A673 (cell line): Measurements from ENCODE around the gene PLOD2. TPM values are rescaled to one million over a fixed set of nuclear protein-coding genes. Genes with fewer than 3 reads are reported as not detected.

Experiments used
- BruUV-seq: library from RNA; stranded (reverse); fragments of 400-500 nt; replicated peaks from 2 replicates; lab custom pipeline; 2021; lab: Mats Ljungman, UMichigan
- CTCF ChIA-PET: fragments of 300-600 bp; sonication (Branson Sonifier 250); formaldehyde crosslinking; loops from one replicate; lab custom pipeline; 2022; ENCODE audit warnings: antibody characterized with exemption; lab: Charles Lee
- POLR2A ChIA-PET: fragments of 300-600 bp; sonication (Branson Sonifier 250); formaldehyde crosslinking; loops from one replicate; lab custom pipeline; 2022; ENCODE audit warnings: antibody characterized with exemption; ENCODE audit not compliant: low non-redundant PET; lab: Charles Lee
- DNase-seq: peaks from one replicate; pipeline ENCODE4 v3.0.0-alpha.2; 2015; ENCODE audit warnings: low spot score
- H3K27ac ChIP-seq: fragments of 200-600 bp; sonication (generic); 2 replicates; pipeline ENCODE4 v1.5.1; 2016; ENCODE audit warnings: mixed run types, low read depth, mild to moderate bottlenecking, mixed read lengths, antibody characterized with exemption, low read length; ENCODE audit not compliant: poor library complexity, severe bottlenecking
- H3K27me3 ChIP-seq: fragments of 200-600 bp; sonication (generic); replicated peaks from 2 replicates; pipeline ENCODE4 v1.6.1; 2017; ENCODE audit warnings: mixed run types, low read depth, mild to moderate bottlenecking, mixed read lengths, antibody characterized with exemption, low read length; ENCODE audit not compliant: insufficient read depth, poor library complexity
- H3K36me3 ChIP-seq: fragments of 200-600 bp; sonication (generic); 2 replicates; pipeline ENCODE4 v1.6.1; 2016; ENCODE audit warnings: mixed run types, mild to moderate bottlenecking, mixed read lengths, antibody characterized with exemption, low read length; ENCODE audit not compliant: insufficient read depth, poor library complexity, severe bottlenecking
- H3K4me1 ChIP-seq: fragments of 200-600 bp; sonication (generic); 2 replicates; pipeline ENCODE4 v1.6.1; 2017; ENCODE audit warnings: mixed run types, mild to moderate bottlenecking, mixed read lengths, antibody characterized with exemption, low read length; ENCODE audit not compliant: insufficient read depth, poor library complexity, severe bottlenecking
- H3K4me3 ChIP-seq: fragments of 200-600 bp; sonication (generic); 2 replicates; pipeline ENCODE4 v1.5.1; 2016; ENCODE audit warnings: low read depth, mixed run types, mild to moderate bottlenecking, mixed read lengths, low read length; ENCODE audit not compliant: poor library complexity, severe bottlenecking
- H3K9me3 ChIP-seq: fragments of 200-600 bp; sonication (generic); 2 replicates; pipeline ENCODE4 v1.6.1; 2016; ENCODE audit warnings: mixed run types, low read depth, mild to moderate bottlenecking, mixed read lengths, antibody characterized with exemption, low read length; ENCODE audit not compliant: poor library complexity, severe bottlenecking
- EZH2 ChIP-seq: fragments of 200-600 bp; sonication (generic); IDR thresholded peaks from 2 replicates; pipeline ENCODE4 v1.6.1; 2017; ENCODE audit warnings: borderline replicate concordance, low read depth, mild to moderate bottlenecking, mixed read lengths, antibody characterized with exemption, low read length; ENCODE audit not compliant: poor library complexity, severe bottlenecking
- intact Hi-C: fragments of 100-400 bp; cut with micrococcal nuclease; formaldehyde crosslinking; loops from one replicate; pipeline ENCODE4 v1.10.0; 2022; ENCODE audit not compliant: unreplicated experiment
- total RNA-seq: library from RNA; stranded (reverse); gene quantifications from 2 replicates; pipeline ENCODE4 v1.2.3, GENCODE V29; 2021
- TF ChIP-seq, protein P1 (sequence below): fragments of 300-800, 200-600 bp; sonication (generic); conservative IDR thresholded peaks from 2 replicates; pipeline ENCODE4 v1.5.1; 2017; ENCODE audit warnings: low read depth, mild to moderate bottlenecking, antibody characterized with exemption, low read length, moderate library complexity, mixed read lengths

The PLOD2 gene
- total RNA-seq, 1 experiment from 2014 or later = 34.6 TPM

DNA sequence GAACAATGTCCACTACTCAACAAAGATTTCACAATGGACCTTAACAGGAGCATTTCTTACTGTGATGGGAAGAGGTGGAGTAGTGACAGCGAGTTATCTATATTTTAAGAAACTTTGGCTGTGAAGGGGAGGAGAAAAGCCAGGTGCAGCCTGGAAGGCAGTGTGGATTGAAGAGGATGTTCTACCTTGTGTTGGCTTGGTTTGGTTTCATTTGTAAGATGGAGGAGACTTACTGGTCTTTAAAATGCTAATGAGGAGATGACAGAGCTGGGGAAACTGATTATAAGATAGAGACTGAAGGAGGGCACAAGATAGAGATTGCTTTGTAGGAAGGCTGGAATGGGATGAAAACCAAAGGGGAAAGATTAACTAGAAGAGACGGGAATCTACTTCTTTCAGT is 59.4 kb downstream of the PLOD2 start:
- no peaks in the 10 kb centered on the region for H3K4me1 ChIP-seq
- no peak overlapping the region for H3K4me3 ChIP-seq
- intact Hi-C loops = no loop called here
- DNase-seq = no peak
- ChIA-PET CTCF (no interaction called here), POLR2A (no interaction called here)
- TF ChIP-seq, protein P1, sequence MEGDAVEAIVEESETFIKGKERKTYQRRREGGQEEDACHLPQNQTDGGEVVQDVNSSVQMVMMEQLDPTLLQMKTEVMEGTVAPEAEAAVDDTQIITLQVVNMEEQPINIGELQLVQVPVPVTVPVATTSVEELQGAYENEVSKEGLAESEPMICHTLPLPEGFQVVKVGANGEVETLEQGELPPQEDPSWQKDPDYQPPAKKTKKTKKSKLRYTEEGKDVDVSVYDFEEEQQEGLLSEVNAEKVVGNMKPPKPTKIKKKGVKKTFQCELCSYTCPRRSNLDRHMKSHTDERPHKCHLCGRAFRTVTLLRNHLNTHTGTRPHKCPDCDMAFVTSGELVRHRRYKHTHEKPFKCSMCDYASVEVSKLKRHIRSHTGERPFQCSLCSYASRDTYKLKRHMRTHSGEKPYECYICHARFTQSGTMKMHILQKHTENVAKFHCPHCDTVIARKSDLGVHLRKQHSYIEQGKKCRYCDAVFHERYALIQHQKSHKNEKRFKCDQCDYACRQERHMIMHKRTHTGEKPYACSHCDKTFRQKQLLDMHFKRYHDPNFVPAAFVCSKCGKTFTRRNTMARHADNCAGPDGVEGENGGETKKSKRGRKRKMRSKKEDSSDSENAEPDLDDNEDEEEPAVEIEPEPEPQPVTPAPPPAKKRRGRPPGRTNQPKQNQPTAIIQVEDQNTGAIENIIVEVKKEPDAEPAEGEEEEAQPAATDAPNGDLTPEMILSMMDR = no peak
- no peak for TF ChIP-seq EZH2
- no peaks in the 10 kb centered on the region for H3K36me3 ChIP-seq
- H3K27ac ChIP-seq = no peak overlapping the region
- H3K9me3 ChIP-seq = no peaks in the 10 kb centered on the region
- no TSS peak for BruUV-seq
- no peaks in the 10 kb centered on the region for H3K27me3 ChIP-seq

DNA sequence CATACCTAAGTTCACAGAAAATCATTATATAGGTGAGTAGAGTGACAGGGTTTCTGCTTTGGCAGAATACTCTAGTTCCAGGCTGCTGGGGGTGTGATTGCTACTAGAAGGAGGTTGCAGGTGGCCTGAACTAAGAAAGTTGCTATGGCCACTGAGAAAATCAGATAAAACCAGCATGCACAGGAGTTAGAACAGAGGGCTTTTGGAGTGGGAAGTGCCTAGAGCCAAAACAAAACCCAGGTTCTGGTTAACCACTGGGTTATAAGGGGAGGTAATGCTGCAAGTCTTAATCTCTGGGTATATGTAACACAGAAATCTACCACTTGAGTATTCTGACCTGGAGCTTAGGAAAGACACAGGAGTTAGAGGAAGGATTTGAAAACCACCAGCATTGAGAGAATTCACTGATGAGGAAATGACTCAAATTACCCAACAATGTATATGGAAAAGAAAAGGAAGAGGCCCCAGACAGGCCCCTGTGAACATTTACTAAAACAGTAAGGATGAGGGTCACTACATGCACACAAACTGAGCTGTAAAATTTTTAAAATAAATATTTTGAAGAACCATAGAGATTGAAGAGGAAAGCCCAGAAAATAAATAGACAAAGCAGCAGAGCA is 60.0 kb downstream of the PLOD2 start:
- no peaks in the 10 kb centered on the region for H3K9me3 ChIP-seq
- no peaks in the 10 kb centered on the region for H3K36me3 ChIP-seq
- POLR2A ChIA-PET = no interaction called here
- no peak overlapping the region for H3K4me3 ChIP-seq
- BruUV-seq = no TSS peak
- H3K27me3 ChIP-seq = no peaks in the 10 kb centered on the region
- no peaks in the 10 kb centered on the region for H3K4me1 ChIP-seq
- TF ChIP-seq EZH2 = no peak
- TF ChIP-seq, protein P1 = no peak
- DNase-seq = peak; percentile 8
- CTCF ChIA-PET = no interaction called here
- H3K27ac ChIP-seq = no peak overlapping the region
- intact Hi-C loops = no loop called here

DNA sequence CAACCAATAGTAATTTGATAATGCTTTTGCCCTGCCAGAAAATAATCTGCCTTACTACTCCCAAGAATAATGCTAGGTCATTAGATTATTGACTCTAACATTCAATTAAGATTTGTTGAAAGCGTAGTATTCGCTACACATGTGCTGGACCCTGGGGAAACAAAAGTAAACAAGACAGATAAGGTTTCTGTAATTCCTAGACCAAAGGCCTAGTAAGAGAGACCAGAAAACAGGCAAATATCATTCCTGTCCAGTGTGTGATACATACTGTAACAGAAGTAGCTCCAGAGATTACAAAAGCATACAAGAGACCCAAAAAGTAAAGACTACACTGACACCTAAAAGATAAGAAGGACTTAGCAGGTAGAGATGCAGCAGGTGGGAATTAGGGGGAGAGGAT is 60.8 kb downstream of the PLOD2 start:
- no peaks in the 10 kb centered on the region for H3K4me1 ChIP-seq
- TF ChIP-seq EZH2 = no peak
- TF ChIP-seq, protein P1 = no peak
- no peaks in the 10 kb centered on the region for H3K9me3 ChIP-seq
- intact Hi-C loops = no loop called here
- no peaks in the 10 kb centered on the region for H3K36me3 ChIP-seq
- no peak overlapping the region for H3K27ac ChIP-seq
- no TSS peak for BruUV-seq
- H3K27me3 ChIP-seq = no peaks in the 10 kb centered on the region
- ChIA-PET CTCF (no interaction called here), POLR2A (no interaction called here)
- no peak overlapping the region for H3K4me3 ChIP-seq
- no peak for DNase-seq
